Measurements from ENCODE around the gene GDPD3. TPM values are rescaled to one million over a fixed set of nuclear protein-coding genes. Genes with fewer than 3 reads are reported as not detected.

GDPD3 gene
- total and polyA plus RNA-seq, 2 of the 13 experiments (the other 11 are each of a cell fraction or from before 2014, with no cell fraction given): 18.7 to 20.6 TPM

DNA sequence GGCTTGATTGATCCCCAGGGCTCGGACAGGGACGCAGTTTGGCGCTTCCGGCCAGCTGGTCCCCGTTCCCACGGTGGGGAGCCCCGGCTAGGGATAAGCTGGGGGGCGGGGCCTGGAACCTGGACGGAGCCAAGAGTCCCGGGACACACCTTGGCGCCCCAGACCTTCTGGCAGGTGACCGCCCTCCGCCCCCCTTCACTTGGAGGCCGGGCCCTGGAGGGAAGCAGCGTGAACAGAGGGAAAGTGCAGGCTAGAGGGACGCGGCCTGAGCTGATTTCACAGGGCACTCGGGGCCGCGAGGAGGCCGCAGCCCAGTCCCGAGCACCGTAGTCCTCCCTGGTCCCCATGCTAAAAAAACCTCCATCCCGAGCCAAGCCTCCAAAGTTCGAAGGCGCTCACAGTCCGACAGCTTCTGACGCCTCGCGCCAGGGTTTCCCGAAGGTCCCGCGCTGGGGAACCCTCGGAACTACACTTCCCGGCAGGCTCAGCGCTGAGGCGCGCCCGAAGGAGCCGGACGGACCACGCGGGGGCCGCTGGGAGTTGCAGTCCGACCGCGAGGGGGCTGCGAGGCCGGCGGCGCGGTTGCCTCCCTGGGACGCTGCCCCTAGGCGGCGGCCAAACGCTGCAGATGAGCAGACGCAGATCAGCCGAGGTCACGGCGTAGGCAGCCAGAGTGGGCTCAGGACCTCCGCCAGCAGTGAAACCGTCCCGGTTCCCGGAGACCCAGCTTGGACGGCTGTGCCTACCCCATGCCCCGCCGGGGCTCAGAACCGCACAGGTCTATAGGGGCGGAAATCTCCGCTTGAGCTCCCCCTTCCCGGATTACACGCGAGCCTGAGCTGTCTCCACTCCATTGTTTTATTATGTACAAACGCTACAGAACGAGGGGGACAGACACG, 21.6 kb downstream of the GDPD3 start, which contains the start of gene TBX6 (continued):
- TF ChIP-seq, protein P1, sequence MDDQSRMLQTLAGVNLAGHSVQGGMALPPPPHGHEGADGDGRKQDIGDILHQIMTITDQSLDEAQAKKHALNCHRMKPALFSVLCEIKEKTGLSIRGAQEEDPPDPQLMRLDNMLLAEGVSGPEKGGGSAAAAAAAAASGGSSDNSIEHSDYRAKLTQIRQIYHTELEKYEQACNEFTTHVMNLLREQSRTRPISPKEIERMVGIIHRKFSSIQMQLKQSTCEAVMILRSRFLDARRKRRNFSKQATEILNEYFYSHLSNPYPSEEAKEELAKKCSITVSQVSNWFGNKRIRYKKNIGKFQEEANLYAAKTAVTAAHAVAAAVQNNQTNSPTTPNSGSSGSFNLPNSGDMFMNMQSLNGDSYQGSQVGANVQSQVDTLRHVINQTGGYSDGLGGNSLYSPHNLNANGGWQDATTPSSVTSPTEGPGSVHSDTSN (CRISPR knock-in tag; IDR thresholded peaks at IDR 0.05; ENCODE audit: borderline replicate concordance): no peak
- TF ChIP-seq RBFOX2 (IDR thresholded peaks at IDR 0.05; ENCODE audit: low read depth, low read length) (peak; percentile 85), GABPB1 (CRISPR knock-in tag; IDR thresholded peaks at IDR 0.05) (peak; percentile 94), MED13 (CRISPR knock-in tag; IDR thresholded peaks at IDR 0.05) (peak; percentile 68; the same call in 1 of the 2 replicates), ELF1 (CRISPR knock-in tag; IDR thresholded peaks at IDR 0.05) (peak; percentile 70), SOX6 (IDR thresholded peaks at IDR 0.05) (no peak), SOX6 (CRISPR knock-in tag; IDR thresholded peaks at IDR 0.05) (no peak), YY1 (IDR thresholded peaks at IDR 0.05; ENCODE audit: insufficient read depth, insufficient replicate concordance, low read depth, low read length) (peak; percentile 80), CBX5 (CRISPR knock-in tag; IDR thresholded peaks at IDR 0.05; ENCODE audit: borderline replicate concordance) (no peak)
- TF ChIP-seq, protein P2, sequence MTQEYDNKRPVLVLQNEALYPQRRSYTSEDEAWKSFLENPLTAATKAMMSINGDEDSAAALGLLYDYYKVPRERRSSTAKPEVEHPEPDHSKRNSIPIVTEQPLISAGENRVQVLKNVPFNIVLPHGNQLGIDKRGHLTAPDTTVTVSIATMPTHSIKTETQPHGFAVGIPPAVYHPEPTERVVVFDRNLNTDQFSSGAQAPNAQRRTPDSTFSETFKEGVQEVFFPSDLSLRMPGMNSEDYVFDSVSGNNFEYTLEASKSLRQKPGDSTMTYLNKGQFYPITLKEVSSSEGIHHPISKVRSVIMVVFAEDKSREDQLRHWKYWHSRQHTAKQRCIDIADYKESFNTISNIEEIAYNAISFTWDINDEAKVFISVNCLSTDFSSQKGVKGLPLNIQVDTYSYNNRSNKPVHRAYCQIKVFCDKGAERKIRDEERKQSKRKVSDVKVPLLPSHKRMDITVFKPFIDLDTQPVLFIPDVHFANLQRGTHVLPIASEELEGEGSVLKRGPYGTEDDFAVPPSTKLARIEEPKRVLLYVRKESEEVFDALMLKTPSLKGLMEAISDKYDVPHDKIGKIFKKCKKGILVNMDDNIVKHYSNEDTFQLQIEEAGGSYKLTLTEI (CRISPR knock-in tag; conservative IDR thresholded peaks at IDR 0.05): no peak
- TF ChIP-seq, protein P3, sequence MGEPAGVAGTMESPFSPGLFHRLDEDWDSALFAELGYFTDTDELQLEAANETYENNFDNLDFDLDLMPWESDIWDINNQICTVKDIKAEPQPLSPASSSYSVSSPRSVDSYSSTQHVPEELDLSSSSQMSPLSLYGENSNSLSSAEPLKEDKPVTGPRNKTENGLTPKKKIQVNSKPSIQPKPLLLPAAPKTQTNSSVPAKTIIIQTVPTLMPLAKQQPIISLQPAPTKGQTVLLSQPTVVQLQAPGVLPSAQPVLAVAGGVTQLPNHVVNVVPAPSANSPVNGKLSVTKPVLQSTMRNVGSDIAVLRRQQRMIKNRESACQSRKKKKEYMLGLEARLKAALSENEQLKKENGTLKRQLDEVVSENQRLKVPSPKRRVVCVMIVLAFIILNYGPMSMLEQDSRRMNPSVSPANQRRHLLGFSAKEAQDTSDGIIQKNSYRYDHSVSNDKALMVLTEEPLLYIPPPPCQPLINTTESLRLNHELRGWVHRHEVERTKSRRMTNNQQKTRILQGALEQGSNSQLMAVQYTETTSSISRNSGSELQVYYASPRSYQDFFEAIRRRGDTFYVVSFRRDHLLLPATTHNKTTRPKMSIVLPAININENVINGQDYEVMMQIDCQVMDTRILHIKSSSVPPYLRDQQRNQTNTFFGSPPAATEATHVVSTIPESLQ (CRISPR knock-in tag; conservative IDR thresholded peaks at IDR 0.05): no peak
- TF ChIP-seq, protein P4, sequence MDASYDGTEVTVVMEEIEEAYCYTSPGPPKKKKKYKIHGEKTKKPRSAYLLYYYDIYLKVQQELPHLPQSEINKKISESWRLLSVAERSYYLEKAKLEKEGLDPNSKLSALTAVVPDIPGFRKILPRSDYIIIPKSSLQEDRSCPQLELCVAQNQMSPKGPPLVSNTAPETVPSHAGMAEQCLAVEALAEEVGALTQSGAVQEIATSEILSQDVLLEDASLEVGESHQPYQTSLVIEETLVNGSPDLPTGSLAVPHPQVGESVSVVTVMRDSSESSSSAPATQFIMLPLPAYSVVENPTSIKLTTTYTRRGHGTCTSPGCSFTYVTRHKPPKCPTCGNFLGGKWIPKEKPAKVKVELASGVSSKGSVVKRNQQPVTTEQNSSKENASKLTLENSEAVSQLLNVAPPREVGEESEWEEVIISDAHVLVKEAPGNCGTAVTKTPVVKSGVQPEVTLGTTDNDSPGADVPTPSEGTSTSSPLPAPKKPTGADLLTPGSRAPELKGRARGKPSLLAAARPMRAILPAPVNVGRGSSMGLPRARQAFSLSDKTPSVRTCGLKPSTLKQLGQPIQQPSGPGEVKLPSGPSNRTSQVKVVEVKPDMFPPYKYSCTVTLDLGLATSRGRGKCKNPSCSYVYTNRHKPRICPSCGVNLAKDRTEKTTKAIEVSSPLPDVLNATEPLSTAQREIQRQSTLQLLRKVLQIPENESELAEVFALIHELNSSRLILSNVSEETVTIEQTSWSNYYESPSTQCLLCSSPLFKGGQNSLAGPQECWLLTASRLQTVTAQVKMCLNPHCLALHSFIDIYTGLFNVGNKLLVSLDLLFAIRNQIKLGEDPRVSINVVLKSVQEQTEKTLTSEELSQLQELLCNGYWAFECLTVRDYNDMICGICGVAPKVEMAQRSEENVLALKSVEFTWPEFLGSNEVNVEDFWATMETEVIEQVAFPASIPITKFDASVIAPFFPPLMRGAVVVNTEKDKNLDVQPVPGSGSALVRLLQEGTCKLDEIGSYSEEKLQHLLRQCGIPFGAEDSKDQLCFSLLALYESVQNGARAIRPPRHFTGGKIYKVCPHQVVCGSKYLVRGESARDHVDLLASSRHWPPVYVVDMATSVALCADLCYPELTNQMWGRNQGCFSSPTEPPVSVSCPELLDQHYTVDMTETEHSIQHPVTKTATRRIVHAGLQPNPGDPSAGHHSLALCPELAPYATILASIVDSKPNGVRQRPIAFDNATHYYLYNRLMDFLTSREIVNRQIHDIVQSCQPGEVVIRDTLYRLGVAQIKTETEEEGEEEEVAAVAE (CRISPR knock-in tag; IDR thresholded peaks at IDR 0.05; ENCODE audit: borderline replicate concordance): peak; percentile 76; the same call in 1 of the 2 replicates
- TF ChIP-seq, protein P5, sequence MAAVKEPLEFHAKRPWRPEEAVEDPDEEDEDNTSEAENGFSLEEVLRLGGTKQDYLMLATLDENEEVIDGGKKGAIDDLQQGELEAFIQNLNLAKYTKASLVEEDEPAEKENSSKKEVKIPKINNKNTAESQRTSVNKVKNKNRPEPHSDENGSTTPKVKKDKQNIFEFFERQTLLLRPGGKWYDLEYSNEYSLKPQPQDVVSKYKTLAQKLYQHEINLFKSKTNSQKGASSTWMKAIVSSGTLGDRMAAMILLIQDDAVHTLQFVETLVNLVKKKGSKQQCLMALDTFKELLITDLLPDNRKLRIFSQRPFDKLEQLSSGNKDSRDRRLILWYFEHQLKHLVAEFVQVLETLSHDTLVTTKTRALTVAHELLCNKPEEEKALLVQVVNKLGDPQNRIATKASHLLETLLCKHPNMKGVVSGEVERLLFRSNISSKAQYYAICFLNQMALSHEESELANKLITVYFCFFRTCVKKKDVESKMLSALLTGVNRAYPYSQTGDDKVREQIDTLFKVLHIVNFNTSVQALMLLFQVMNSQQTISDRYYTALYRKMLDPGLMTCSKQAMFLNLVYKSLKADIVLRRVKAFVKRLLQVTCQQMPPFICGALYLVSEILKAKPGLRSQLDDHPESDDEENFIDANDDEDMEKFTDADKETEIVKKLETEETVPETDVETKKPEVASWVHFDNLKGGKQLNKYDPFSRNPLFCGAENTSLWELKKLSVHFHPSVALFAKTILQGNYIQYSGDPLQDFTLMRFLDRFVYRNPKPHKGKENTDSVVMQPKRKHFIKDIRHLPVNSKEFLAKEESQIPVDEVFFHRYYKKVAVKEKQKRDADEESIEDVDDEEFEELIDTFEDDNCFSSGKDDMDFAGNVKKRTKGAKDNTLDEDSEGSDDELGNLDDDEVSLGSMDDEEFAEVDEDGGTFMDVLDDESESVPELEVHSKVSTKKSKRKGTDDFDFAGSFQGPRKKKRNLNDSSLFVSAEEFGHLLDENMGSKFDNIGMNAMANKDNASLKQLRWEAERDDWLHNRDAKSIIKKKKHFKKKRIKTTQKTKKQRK (IDR thresholded peaks at IDR 0.05; ENCODE audit: low read length): no peak

Data from HepG2 (cell line).